HUES48 (cell line): ENCODE results near the gene EIF3C.
"Not testable (repeated sequence)": the region's sequence is repeated elsewhere in the genome, so short reads cannot be mapped to it uniquely, and the experiment has no call there.

Experiments used
- H3K27ac ChIP-seq: one replicate; pipeline ENCODE4 v1.7.0; 2013; ENCODE audit warnings: low read depth, low read length, inconsistent platforms
- H3K27me3 ChIP-seq: 2 replicates; pipeline ENCODE4 v1.6.1; 2013; ENCODE audit warnings: mild to moderate bottlenecking, low read length; ENCODE audit not compliant: control insufficient read depth, insufficient read depth
- H3K36me3 ChIP-seq: 2 replicates; pipeline ENCODE4 v1.6.1; 2013; ENCODE audit warnings: low read length; ENCODE audit not compliant: control insufficient read depth, insufficient read depth
- H3K4me1 ChIP-seq: 2 replicates; pipeline ENCODE4 v1.6.1; 2013; ENCODE audit warnings: mild to moderate bottlenecking, low read length; ENCODE audit not compliant: control insufficient read depth, insufficient read depth
- H3K4me3 ChIP-seq: 2 replicates; pipeline ENCODE4 v1.5.1; 2013; ENCODE audit warnings: mild to moderate bottlenecking, low read depth, low read length
- H3K9ac ChIP-seq: 2 replicates; pipeline ENCODE4 v1.6.1; 2013; ENCODE audit warnings: mild to moderate bottlenecking, low read depth, low read length, moderate library complexity
- H3K9me3 ChIP-seq: 2 replicates; pipeline ENCODE4 v1.6.1; 2013; ENCODE audit warnings: low read length; ENCODE audit not compliant: control insufficient read depth, insufficient read depth

The EIF3C gene

GRCh38 chr16:28701384-28701783 is 9.9 kb upstream of the EIF3C start:
- not testable (repeated sequence) for H3K4me3 ChIP-seq, H3K27me3 ChIP-seq, H3K36me3 ChIP-seq, H3K4me1 ChIP-seq, H3K9ac ChIP-seq, H3K9me3 ChIP-seq, H3K27ac ChIP-seq

GRCh38 chr16:28704246-28704645 is 7.0 kb upstream of the EIF3C start:
- not testable (repeated sequence) for H3K9me3 ChIP-seq, H3K4me3 ChIP-seq, H3K9ac ChIP-seq, H3K27ac ChIP-seq, H3K27me3 ChIP-seq, H3K36me3 ChIP-seq, H3K4me1 ChIP-seq

GRCh38 chr16:28722852-28723650 is 11.8 kb downstream of the EIF3C start:
- not testable (repeated sequence) for H3K27ac ChIP-seq, H3K4me1 ChIP-seq, H3K36me3 ChIP-seq, H3K9me3 ChIP-seq, H3K27me3 ChIP-seq, H3K9ac ChIP-seq, H3K4me3 ChIP-seq

GRCh38 chr16:28731253-28731652 is 20.0 kb downstream of the EIF3C start:
- not testable (repeated sequence) for H3K4me3 ChIP-seq, H3K36me3 ChIP-seq, H3K9me3 ChIP-seq, H3K27ac ChIP-seq, H3K27me3 ChIP-seq, H3K9ac ChIP-seq, H3K4me1 ChIP-seq

- H3K9me3 ChIP-seq, H3K4me1 ChIP-seq, H3K9ac ChIP-seq, H3K27ac ChIP-seq, H3K4me3 ChIP-seq, H3K36me3 ChIP-seq, H3K27me3 ChIP-seq: not testable (repeated sequence)
These were observed 21.3 kb downstream of the EIF3C start for GRCh38 chr16:28732455-28733124.

GRCh38 chr16:28739787-28740186 is 28.5 kb downstream of the EIF3C start:
- not testable (repeated sequence) for H3K36me3 ChIP-seq, H3K9me3 ChIP-seq, H3K27ac ChIP-seq, H3K27me3 ChIP-seq, H3K4me1 ChIP-seq, H3K9ac ChIP-seq, H3K4me3 ChIP-seq

GRCh38 chr16:28740631-28741030 is 29.4 kb downstream of the EIF3C start:
- not testable (repeated sequence) for H3K27ac ChIP-seq, H3K36me3 ChIP-seq, H3K9me3 ChIP-seq, H3K4me1 ChIP-seq, H3K27me3 ChIP-seq, H3K9ac ChIP-seq
- peak overlapping the region; percentile 35; the same call in 1 of the 2 replicates for H3K4me3 ChIP-seq

GRCh38 chr16:28741295-28741694 is 30.0 kb downstream of the EIF3C start:
- not testable (repeated sequence) for H3K27me3 ChIP-seq, H3K4me1 ChIP-seq, H3K36me3 ChIP-seq, H3K9ac ChIP-seq, H3K27ac ChIP-seq, H3K4me3 ChIP-seq, H3K9me3 ChIP-seq

- not testable (repeated sequence) for H3K36me3 ChIP-seq, H3K4me1 ChIP-seq, H3K27ac ChIP-seq, H3K9me3 ChIP-seq, H3K4me3 ChIP-seq, H3K9ac ChIP-seq, H3K27me3 ChIP-seq
These were observed 35.5 kb downstream of the EIF3C start for GRCh38 chr16:28746618-28747350.

- H3K9ac ChIP-seq, H3K4me1 ChIP-seq, H3K27me3 ChIP-seq, H3K9me3 ChIP-seq, H3K36me3 ChIP-seq, H3K4me3 ChIP-seq, H3K27ac ChIP-seq: not testable (repeated sequence)
These were observed 38.8 kb downstream of the EIF3C start for GRCh38 chr16:28749997-28750465.

- H3K4me1 ChIP-seq, H3K4me3 ChIP-seq, H3K27me3 ChIP-seq, H3K9ac ChIP-seq, H3K36me3 ChIP-seq, H3K27ac ChIP-seq, H3K9me3 ChIP-seq: not testable (repeated sequence)
These were observed 39.3 kb downstream of the EIF3C start for GRCh38 chr16:28750469-28751067.
